Measurements from ENCODE around the gene IL9. TPM values are rescaled to one million over a fixed set of nuclear protein-coding genes. Genes with fewer than 3 reads are reported as not detected.

The IL9 gene
- total and polyA plus RNA-seq, 2 of the 4 experiments (the other 2 are of a cell fraction), result not detected

- no peak overlapping the region for H3K4ac ChIP-seq (ENCODE audit: low read depth, low read length)
- no peak overlapping the region for H4K8ac ChIP-seq (ENCODE audit: low read depth in 2 of 2, low read length in 2 of 2)
- no peak overlapping the region for H3K4me2 ChIP-seq (ENCODE audit: low read depth, low read length)
- H2AK9ac ChIP-seq (replicated peaks; ENCODE audit: low read depth, low read length, poor library complexity), result no peak overlapping the region
- intact Hi-C loops (cut with micrococcal nuclease) (no loop called here), in situ Hi-C loops (cut with MboI; ENCODE audit: low sequenced_read_pairs) (no loop called here), dilution Hi-C loops (cut with HindIII; ENCODE audit: low sequenced_read_pairs, unreplicated experiment) (no loop called here)
- H3K4me1 ChIP-seq (ENCODE audit: control insufficient read depth, insufficient read depth, low read length), result no peaks in the 10 kb centered on the region
- no peak overlapping the region for H3K18ac ChIP-seq (ENCODE audit: low read depth, low read length)
- H3K27me3 ChIP-seq (ENCODE audit: control insufficient read depth, insufficient read depth, low read length), result no peaks in the 10 kb centered on the region; the same call in 1 of the 2 replicates
- H2BK120ac ChIP-seq (ENCODE audit: low read depth, low read length), result no peak overlapping the region
- no peak overlapping the region for H4K91ac ChIP-seq (ENCODE audit: insufficient read depth, low read depth, low read length)
- no peaks in the 10 kb centered on the region for H3K9me1 ChIP-seq (ENCODE audit: insufficient read depth, low read length)
- H4K20me1 ChIP-seq (ENCODE audit: insufficient read depth, low read length), result no peaks in the 10 kb centered on the region
- H3K9ac ChIP-seq (ENCODE audit: low read depth, low read length), result no peak overlapping the region
- no peaks in the 10 kb centered on the region for H3K36me3 ChIP-seq (ENCODE audit: control insufficient read depth, insufficient read depth, low read length)
- no peak overlapping the region for H3K23ac ChIP-seq (ENCODE audit: low read depth, low read length)
- TF ChIP-seq POLR2A (IDR thresholded peaks at IDR 0.05; ENCODE audit: low read depth, low read length), result no peak
- no peak for TF ChIP-seq RCOR1 (IDR thresholded peaks at IDR 0.05; ENCODE audit: insufficient replicate concordance, low read length)
- no peak for TF ChIP-seq NFE2L2 (IDR thresholded peaks at IDR 0.05; ENCODE audit: low read depth, low read length)
- no peak for TF ChIP-seq ELK1 (IDR thresholded peaks at IDR 0.05; ENCODE audit: borderline replicate concordance, low read depth, low read length)
- TF ChIP-seq, protein P1, sequence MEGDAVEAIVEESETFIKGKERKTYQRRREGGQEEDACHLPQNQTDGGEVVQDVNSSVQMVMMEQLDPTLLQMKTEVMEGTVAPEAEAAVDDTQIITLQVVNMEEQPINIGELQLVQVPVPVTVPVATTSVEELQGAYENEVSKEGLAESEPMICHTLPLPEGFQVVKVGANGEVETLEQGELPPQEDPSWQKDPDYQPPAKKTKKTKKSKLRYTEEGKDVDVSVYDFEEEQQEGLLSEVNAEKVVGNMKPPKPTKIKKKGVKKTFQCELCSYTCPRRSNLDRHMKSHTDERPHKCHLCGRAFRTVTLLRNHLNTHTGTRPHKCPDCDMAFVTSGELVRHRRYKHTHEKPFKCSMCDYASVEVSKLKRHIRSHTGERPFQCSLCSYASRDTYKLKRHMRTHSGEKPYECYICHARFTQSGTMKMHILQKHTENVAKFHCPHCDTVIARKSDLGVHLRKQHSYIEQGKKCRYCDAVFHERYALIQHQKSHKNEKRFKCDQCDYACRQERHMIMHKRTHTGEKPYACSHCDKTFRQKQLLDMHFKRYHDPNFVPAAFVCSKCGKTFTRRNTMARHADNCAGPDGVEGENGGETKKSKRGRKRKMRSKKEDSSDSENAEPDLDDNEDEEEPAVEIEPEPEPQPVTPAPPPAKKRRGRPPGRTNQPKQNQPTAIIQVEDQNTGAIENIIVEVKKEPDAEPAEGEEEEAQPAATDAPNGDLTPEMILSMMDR (conservative IDR thresholded peaks at IDR 0.05; ENCODE audit: low read depth, low read length), result no peak
- TF ChIP-seq RFX5 (IDR thresholded peaks at IDR 0.05; ENCODE audit: low read depth, low read length), result no peak
- TF ChIP-seq BHLHE40 (IDR thresholded peaks at IDR 0.05; ENCODE audit: low read depth, low read length), result no peak
- no peak for TF ChIP-seq CHD1 (IDR thresholded peaks at IDR 0.05; ENCODE audit: low read depth, low read length)
- TF ChIP-seq MAZ (IDR thresholded peaks at IDR 0.05; ENCODE audit: borderline replicate concordance, low read depth, low read length), result no peak
- no peak for TF ChIP-seq CEBPB (IDR thresholded peaks at IDR 0.05; ENCODE audit: low read depth, low read length)
- no peak for TF ChIP-seq RAD21 (IDR thresholded peaks at IDR 0.05; ENCODE audit: low read length)
- no peak for TF ChIP-seq FOS (IDR thresholded peaks at IDR 0.05; ENCODE audit: low read depth, low read length)
- TF ChIP-seq MAFK (IDR thresholded peaks at IDR 0.05; ENCODE audit: low read depth, low read length), result no peak
- no peak for TF ChIP-seq MXI1 (IDR thresholded peaks at IDR 0.05; ENCODE audit: borderline replicate concordance, low read depth, low read length)
- TF ChIP-seq SMC3 (IDR thresholded peaks at IDR 0.05; ENCODE audit: low read depth, low read length), result no peak
- TF ChIP-seq, protein P2, sequence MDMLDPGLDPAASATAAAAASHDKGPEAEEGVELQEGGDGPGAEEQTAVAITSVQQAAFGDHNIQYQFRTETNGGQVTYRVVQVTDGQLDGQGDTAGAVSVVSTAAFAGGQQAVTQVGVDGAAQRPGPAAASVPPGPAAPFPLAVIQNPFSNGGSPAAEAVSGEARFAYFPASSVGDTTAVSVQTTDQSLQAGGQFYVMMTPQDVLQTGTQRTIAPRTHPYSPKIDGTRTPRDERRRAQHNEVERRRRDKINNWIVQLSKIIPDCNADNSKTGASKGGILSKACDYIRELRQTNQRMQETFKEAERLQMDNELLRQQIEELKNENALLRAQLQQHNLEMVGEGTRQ (IDR thresholded peaks at IDR 0.05; ENCODE audit: low read depth, low read length), result no peak
- ATAC-seq (ENCODE audit: low read depth) (no peak), DNase-seq (no peak)
- CTCF ChIA-PET, result no interaction called here
- no peak overlapping the region for H2BK5ac ChIP-seq (ENCODE audit: low read depth, low read length, poor library complexity, severe bottlenecking)
- H3K9me3 ChIP-seq (ENCODE audit: control insufficient read depth, insufficient read depth, low read length), result no peaks in the 10 kb centered on the region
- H3K14ac ChIP-seq (replicated peaks; ENCODE audit: low read depth, low read length), result no peak overlapping the region
- no peak overlapping the region for H2AK5ac ChIP-seq (ENCODE audit: low read depth, low read length)
- no peak overlapping the region for H2BK15ac ChIP-seq (ENCODE audit: low read depth, low read length)
- BruUV-seq (replicated peaks), result no TSS peak
- no peak overlapping the region for H2AFZ ChIP-seq (replicated peaks; ENCODE audit: low read length, poor library complexity)
- H3K56ac ChIP-seq (ENCODE audit: extremely low read depth, insufficient read depth, low read length), result no peak overlapping the region
- no peak overlapping the region for H2BK20ac ChIP-seq (ENCODE audit: low read depth, low read length)
- no peak overlapping the region for H4K5ac ChIP-seq (ENCODE audit: low read depth, low read length)
- H3K27ac ChIP-seq (ENCODE audit: insufficient read depth, low read length), result no peak overlapping the region
- 42% methylated on average over 3 of the region's 6 CpGs; no CpG with 5 or more reads in 1 of the 2 experiments for WGBS, 2 experiments (ENCODE audit: extremely low coverage in 2 of 2, insufficient read length in 1 of 2)
- no peaks in the 10 kb centered on the region for H3K79me1 ChIP-seq (ENCODE audit: low read depth in 1 of 2, low read length in 2 of 2)
- H3K4me3 ChIP-seq (ENCODE audit: insufficient read depth, low read depth, low read length), result no peak overlapping the region
- POLR2A ChIA-PET (ENCODE audit: unreplicated experiment), result no interaction called here
Observed at GRCh38 chr5:135843571-135844337, 51.9 kb downstream of the IL9 start.

Measured in IMR-90 (cell line).